HG02678 (cell line): Measurements from ENCODE around the gene TBATA.

ENCODE experiments used
- ATAC-seq: cut with Tn5 transposase; IDR thresholded peaks from one replicate; pipeline ENCODE4 v1.9.1; 2021; ENCODE audit warnings: mild to moderate bottlenecking, moderate library complexity; ENCODE audit not compliant: unreplicated experiment

TBATA gene

GRCh38 chr10:70722820-70723424 lies 62.3 kb downstream of the TBATA start:
- no peak for ATAC-seq
